ENCODE measurements around the gene TESMIN. TPM values are rescaled to one million over a fixed set of nuclear protein-coding genes. Genes with fewer than 3 reads are reported as not detected.

TESMIN gene
- total RNA-seq, 1 experiment from 2014 or later, result 45.2 TPM

- H3K27ac ChIP-seq (ENCODE audit: insufficient read length, low read depth, low read length), result no peak overlapping the region
- TF ChIP-seq CTCF (conservative IDR thresholded peaks at IDR 0.05), result no peak
- no peak overlapping the region; a peak in 1 of 7 replicates for H3K27ac Mint-ChIP-seq
- H3K4me1 ChIP-seq (ENCODE audit: insufficient read depth, low read length), result peaks cover 2% of the 10 kb centered on the region; the same call in 1 of the 2 replicates
- WGBS (ENCODE audit: extremely low coverage, insufficient read length, low lambda C conversion rate), result no CpG with 5 or more reads among the region's 14 CpGs
- no peak for DNase-seq
- no peak overlapping the region for H3K56ac ChIP-seq (ENCODE audit: insufficient read length, low read depth, low read length)
- H3K36me3 Mint-ChIP-seq (ENCODE audit: insufficient read depth in 1 of 3, low read depth in 3 of 3), result peaks cover 3 to 53% (median 32%) of the 10 kb centered on the region in 3 experiments
- H3K27me3 Mint-ChIP-seq (ENCODE audit: low read depth), result peaks cover 15% of the 10 kb centered on the region
- H3K18ac ChIP-seq (ENCODE audit: insufficient read length, low read depth, low read length), result no peak overlapping the region
- H3K23me2 ChIP-seq (ENCODE audit: insufficient read length, low read depth, low read length, poor library complexity, severe bottlenecking), result peaks cover 3% of the 10 kb centered on the region
- no peak overlapping the region for H3K9ac ChIP-seq (ENCODE audit: extremely low read depth, insufficient read length, low read length)
- H3K23ac ChIP-seq (ENCODE audit: insufficient read length, low read depth, low read length), result no peak overlapping the region
- H3K14ac ChIP-seq (ENCODE audit: insufficient read depth, low read length), result no peak overlapping the region
- no peaks in the 10 kb centered on the region for H3K79me2 ChIP-seq (ENCODE audit: insufficient read depth, low read length)
- no peak overlapping the region for H4K8ac ChIP-seq (replicated peaks; ENCODE audit: insufficient read length, low read depth, low read length)
- peak overlapping the region; percentile 22 for H3K4me2 ChIP-seq (ENCODE audit: insufficient read depth, insufficient read length, low read length)
- no peak overlapping the region for H4K5ac ChIP-seq (ENCODE audit: insufficient read length, low read depth, low read length)
- H2BK120ac ChIP-seq (ENCODE audit: low read depth, low read length, poor library complexity, severe bottlenecking), result no peak overlapping the region
- peak overlapping the region in 1 of 2 experiments; percentile 64; a peak in 2 of 5 replicates for H3K4me3 Mint-ChIP-seq
- no peaks in the 10 kb centered on the region for H3K9me3 Mint-ChIP-seq
- H2AK5ac ChIP-seq (ENCODE audit: insufficient read length, low read length), result no peak overlapping the region
- H3K9me3 ChIP-seq (ENCODE audit: control insufficient read depth, low read depth, low read length), result no peaks in the 10 kb centered on the region
- no peak overlapping the region for H2BK5ac ChIP-seq (ENCODE audit: insufficient read length, low read length)
- H3T11ph ChIP-seq (ENCODE audit: low read length), result no peak overlapping the region
- no peak overlapping the region for H2BK15ac ChIP-seq (ENCODE audit: low read depth, low read length)
- no peak overlapping the region for H3K4ac ChIP-seq (ENCODE audit: low read depth, low read length)
- H3K27me3 ChIP-seq (ENCODE audit: insufficient read depth, low read length), result peaks cover 9% of the 10 kb centered on the region; the same call in 1 of the 2 replicates
- H4K20me1 ChIP-seq (ENCODE audit: control insufficient read depth, insufficient read depth, insufficient read length), result no peaks in the 10 kb centered on the region
- no peak overlapping the region for H2BK20ac ChIP-seq (ENCODE audit: low read depth, low read length, poor library complexity, severe bottlenecking)
- no peak overlapping the region for H2AFZ ChIP-seq (ENCODE audit: low read length)
- H2BK12ac ChIP-seq (ENCODE audit: insufficient read length, low read depth, low read length), result no peak overlapping the region
- H3K4me1 Mint-ChIP-seq, result peaks cover 44 to 59% of the 10 kb centered on the region in 2 experiments
- no peak overlapping the region for H4K91ac ChIP-seq (ENCODE audit: insufficient read length, low read depth, low read length)
- H3K79me1 ChIP-seq (ENCODE audit: insufficient read depth, low read depth, low read length, poor library complexity, severe bottlenecking), result no peaks in the 10 kb centered on the region
These were observed 61.3 kb downstream of the TESMIN start for GRCh38 chr11:68689737-68690625.
